Mesothelial cell of epicardium (in vitro differentiated cells): Measurements from ENCODE around the gene RASGRF2. TPM values are rescaled to one million over a fixed set of nuclear protein-coding genes. Genes with fewer than 3 reads are reported as not detected.

ENCODE experiments used
- DNase-seq, 2 experiments: peaks; one replicate each; pipeline ENCODE4 v3.0.0; 2021; ENCODE audit warnings: low spot score in 2 of 2; ENCODE audit not compliant: unreplicated experiment in 2 of 2
- H3K27ac Mint-ChIP-seq: 2 replicates; pipeline ENCODE4 v1.8.0; 2021; ENCODE audit warnings: mixed read lengths
- H3K27me3 Mint-ChIP-seq: 2 replicates; pipeline ENCODE4 v1.8.0; 2021; ENCODE audit warnings: low read depth, mixed read lengths
- H3K36me3 Mint-ChIP-seq: 2 replicates; pipeline ENCODE4 v1.8.0; 2021; ENCODE audit warnings: mixed read lengths
- H3K4me1 Mint-ChIP-seq: 2 replicates; pipeline ENCODE4 v1.8.0; 2021; ENCODE audit warnings: mixed read lengths
- H3K4me3 Mint-ChIP-seq: 2 replicates; pipeline ENCODE4 v1.8.0; 2021; ENCODE audit warnings: mild to moderate bottlenecking, moderate library complexity, mixed read lengths
- H3K9me3 Mint-ChIP-seq: 2 replicates; pipeline ENCODE4 v1.8.0; 2021; ENCODE audit warnings: mixed read lengths
- total RNA-seq: library from RNA; stranded (reverse); gene quantifications from 3 replicates; pipeline ENCODE4 v1.2.1, GENCODE V29; 2021
- TF ChIP-seq, protein P1 (sequence below): fragments of 200-600 bp; sonication (generic); IDR thresholded peaks from one replicate; pipeline ENCODE4 v1.5.0; 2021; ENCODE audit warnings: antibody characterized with exemption; ENCODE audit not compliant: unreplicated experiment

Gene RASGRF2
- total RNA-seq, 1 donor from 2014 or later = 5.7 TPM

DNA sequence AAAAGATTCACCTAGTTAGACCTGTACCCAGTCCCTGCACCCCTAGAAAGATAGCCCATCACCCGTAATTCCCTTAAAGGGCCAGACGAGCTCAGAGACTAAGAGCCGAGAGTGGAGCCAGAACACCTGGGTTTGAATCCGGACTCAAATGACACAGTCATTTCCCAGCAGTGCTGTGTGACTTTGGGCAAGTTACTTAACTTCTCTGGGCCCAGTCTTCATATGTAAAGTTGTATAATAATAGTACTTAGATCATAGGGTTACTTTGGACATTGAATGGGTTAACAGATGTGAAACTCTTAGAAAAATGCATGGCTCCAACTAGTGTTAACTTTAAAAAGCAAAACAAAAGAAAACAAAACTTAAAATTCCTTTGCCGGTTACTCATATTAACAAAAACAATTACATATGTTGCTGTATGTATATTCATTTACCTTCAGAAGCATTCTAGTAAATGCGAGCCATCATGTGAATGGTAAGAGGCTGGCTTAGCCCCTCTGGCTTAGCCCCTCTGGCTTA is 40.4 kb upstream of the RASGRF2 start:
- TF ChIP-seq, protein P1, sequence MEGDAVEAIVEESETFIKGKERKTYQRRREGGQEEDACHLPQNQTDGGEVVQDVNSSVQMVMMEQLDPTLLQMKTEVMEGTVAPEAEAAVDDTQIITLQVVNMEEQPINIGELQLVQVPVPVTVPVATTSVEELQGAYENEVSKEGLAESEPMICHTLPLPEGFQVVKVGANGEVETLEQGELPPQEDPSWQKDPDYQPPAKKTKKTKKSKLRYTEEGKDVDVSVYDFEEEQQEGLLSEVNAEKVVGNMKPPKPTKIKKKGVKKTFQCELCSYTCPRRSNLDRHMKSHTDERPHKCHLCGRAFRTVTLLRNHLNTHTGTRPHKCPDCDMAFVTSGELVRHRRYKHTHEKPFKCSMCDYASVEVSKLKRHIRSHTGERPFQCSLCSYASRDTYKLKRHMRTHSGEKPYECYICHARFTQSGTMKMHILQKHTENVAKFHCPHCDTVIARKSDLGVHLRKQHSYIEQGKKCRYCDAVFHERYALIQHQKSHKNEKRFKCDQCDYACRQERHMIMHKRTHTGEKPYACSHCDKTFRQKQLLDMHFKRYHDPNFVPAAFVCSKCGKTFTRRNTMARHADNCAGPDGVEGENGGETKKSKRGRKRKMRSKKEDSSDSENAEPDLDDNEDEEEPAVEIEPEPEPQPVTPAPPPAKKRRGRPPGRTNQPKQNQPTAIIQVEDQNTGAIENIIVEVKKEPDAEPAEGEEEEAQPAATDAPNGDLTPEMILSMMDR = no peak
- Mint-ChIP-seq H3K27me3 (no peaks in the 10 kb centered on the region), H3K4me3 (peak overlapping the region; percentile 30), H3K4me1 (peaks cover 47% of the 10 kb centered on the region), H3K36me3 (peaks cover 4% of the 10 kb centered on the region), H3K27ac (peak overlapping the region; percentile 96), H3K9me3 (peaks cover 6% of the 10 kb centered on the region)
- no peak for DNase-seq

DNA sequence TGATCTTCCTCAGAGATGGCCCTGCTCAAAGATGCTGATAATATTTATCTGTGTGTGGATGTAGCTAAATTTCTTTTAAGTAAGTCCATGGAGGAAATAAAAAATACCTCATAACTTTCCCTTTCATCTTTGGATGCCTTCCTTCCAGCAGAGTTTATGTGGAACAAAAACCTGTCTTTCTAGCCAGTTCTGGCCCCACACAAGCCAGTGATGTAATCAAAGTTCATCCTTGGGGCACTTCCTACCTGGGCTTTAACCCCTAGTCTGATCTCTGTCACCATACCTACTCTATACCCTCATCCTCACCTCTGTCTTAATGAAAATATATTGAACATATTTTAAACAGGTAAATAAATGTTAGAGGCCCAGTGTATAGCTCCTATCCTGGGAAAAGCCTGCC is 39.8 kb upstream of the RASGRF2 start:
- no peak for DNase-seq

DNA sequence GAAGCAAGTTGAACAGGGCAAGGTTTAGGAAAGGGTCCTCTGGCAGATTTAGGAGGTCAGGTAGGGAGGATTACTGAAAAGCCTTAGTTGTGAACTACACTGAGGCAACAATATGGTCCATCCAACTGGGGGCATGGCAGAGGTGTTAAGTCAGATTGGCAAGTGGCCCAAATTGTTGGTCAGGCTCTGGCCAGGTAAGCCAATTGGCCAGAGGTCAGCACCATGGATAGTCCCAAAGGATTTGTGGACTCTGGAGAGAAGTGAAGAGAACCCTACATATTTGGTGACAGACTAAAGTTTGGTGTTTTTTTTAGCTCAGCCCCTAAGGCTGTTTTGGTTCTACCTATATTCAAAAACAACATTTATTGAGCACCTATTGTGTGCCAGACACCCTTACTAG is 39.1 kb upstream of the RASGRF2 start:
- H3K9me3 Mint-ChIP-seq = peaks cover 6% of the 10 kb centered on the region
- peaks cover 4% of the 10 kb centered on the region for H3K36me3 Mint-ChIP-seq
- H3K4me3 Mint-ChIP-seq = no peak overlapping the region
- peaks cover 46% of the 10 kb centered on the region for H3K4me1 Mint-ChIP-seq
- TF ChIP-seq, protein P1 = no peak
- H3K27ac Mint-ChIP-seq = peak overlapping the region; percentile 96
- no peak for DNase-seq
- no peaks in the 10 kb centered on the region for H3K27me3 Mint-ChIP-seq

More for the DNA sequence above, 39.8 kb upstream of the RASGRF2 start:
- Mint-ChIP-seq H3K27ac (peak overlapping the region; percentile 96), H3K9me3 (peaks cover 6% of the 10 kb centered on the region), H3K27me3 (no peaks in the 10 kb centered on the region), H3K4me3 (no peak overlapping the region), H3K4me1 (peaks cover 47% of the 10 kb centered on the region), H3K36me3 (peaks cover 4% of the 10 kb centered on the region)
- TF ChIP-seq, protein P1 = no peak

DNA sequence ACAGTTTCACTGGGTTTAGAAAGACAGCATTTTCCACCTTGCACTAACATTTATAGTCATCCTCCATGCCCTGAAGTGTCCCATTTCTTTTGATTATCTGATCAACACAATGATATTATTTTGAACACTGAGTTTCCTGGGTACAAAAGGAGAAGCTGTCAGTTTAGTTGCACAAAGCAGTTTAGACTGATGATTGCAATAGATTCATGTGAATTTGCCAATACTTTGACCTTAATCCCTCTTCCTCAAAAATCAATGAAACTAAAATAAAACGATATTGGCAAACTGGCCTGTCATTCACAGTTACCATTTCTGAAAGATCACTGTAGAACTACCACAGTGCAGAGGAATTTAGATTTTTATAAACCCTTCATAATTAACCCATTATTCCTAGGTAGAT is 34.2 kb upstream of the RASGRF2 start:
- DNase-seq = no peak
- TF ChIP-seq, protein P1 = no peak
- H3K9me3 Mint-ChIP-seq = peaks cover 6% of the 10 kb centered on the region
- H3K4me3 Mint-ChIP-seq = no peak overlapping the region
- peaks cover 4% of the 10 kb centered on the region for H3K36me3 Mint-ChIP-seq
- no peak overlapping the region for H3K27ac Mint-ChIP-seq
- H3K4me1 Mint-ChIP-seq = peaks cover 5% of the 10 kb centered on the region
- no peaks in the 10 kb centered on the region for H3K27me3 Mint-ChIP-seq

DNA sequence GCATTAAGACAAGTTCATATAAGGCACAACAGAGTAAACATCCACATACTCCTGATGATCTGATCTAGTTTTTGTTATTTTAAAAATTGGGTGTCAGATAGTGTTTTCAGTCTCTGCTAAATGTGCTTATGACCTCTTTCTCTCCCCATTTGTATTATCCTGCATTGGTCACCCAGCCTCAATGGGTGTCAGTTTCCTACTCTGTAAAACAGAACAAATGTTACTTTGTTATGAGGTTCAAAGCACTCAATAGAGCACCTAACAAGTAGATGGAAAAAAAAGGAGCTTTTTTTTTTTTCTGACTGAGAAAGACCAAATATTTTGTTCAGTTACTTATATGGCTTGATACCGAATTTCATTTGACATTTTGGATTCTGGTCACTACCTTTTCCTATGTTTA is 33.6 kb upstream of the RASGRF2 start:
- H3K9me3 Mint-ChIP-seq = peaks cover 6% of the 10 kb centered on the region
- no peak overlapping the region for H3K27ac Mint-ChIP-seq
- no peaks in the 10 kb centered on the region for H3K27me3 Mint-ChIP-seq
- DNase-seq = no peak
- H3K36me3 Mint-ChIP-seq = peaks cover 4% of the 10 kb centered on the region
- no peak overlapping the region for H3K4me3 Mint-ChIP-seq
- H3K4me1 Mint-ChIP-seq = peaks cover 4% of the 10 kb centered on the region
- TF ChIP-seq, protein P1 = no peak
